HepG2 (cell line): ENCODE measurements around the gene ANK3. TPM values are rescaled to one million over a fixed set of nuclear protein-coding genes. Genes with fewer than 3 reads are reported as not detected.

Experiments used
- ATAC-seq: fragments of 200-7000 bp; cut with Tn5 transposase; 3 replicates; pipeline ENCODE4 v1.9.1; 2020; ENCODE audit warnings: mild to moderate bottlenecking, moderate library complexity
- BruUV-seq: library from RNA; stranded (reverse); fragments of 400-500 nt; replicated peaks from 2 replicates; lab custom pipeline; 2021; lab: Mats Ljungman, UMichigan
- CTCF ChIA-PET: fragments of 300-600 bp; formaldehyde crosslinking; extraction: SDS; loops from one replicate; lab custom pipeline; 2021; ENCODE audit warnings: low total read pairs, inconsistent platforms, low intra/inter-chr PET ratio; lab: Yijun Ruan, JAX
- POLR2A ChIA-PET: fragments of 350-600 bp; sonication (Branson Sonifier 250); formaldehyde crosslinking; loops from one replicate; lab custom pipeline; 2020; ENCODE audit warnings: antibody characterized with exemption, inconsistent platforms; lab: Yijun Ruan, JAX
- DNase-seq: peaks from one replicate; pipeline ENCODE4 v3.0.0-alpha.2; 2015; ENCODE audit warnings: low spot score
- FAIRE-seq: peaks from 3 replicates; lab custom pipeline; 2011; peaks lifted over from hg19 to GRCh38; lab: Jason Lieb, UNC
- H2AFZ ChIP-seq: one replicate; pipeline ENCODE4 v1.6.1; 2011; ENCODE audit warnings: low read length, inconsistent platforms
- H3K27ac ChIP-seq: fragments of 300-600 bp; 3 replicates; pipeline ENCODE4 v1.8.0; 2011; ENCODE audit warnings: mixed run types, mild to moderate bottlenecking, mixed read lengths, low read length, inconsistent platforms; ENCODE audit not compliant: insufficient read depth; ENCODE audit errors: extremely low read length
- H3K27me3 ChIP-seq, 2 experiments: fragments of 200-600 bp in 1 of 2; 2 replicates in 1 of 2; 3 replicates in 1 of 2; pipeline versions ENCODE4 v1.6.0 to v1.8.0; 2011; ENCODE audit warnings: low read length in 2 of 2, mild to moderate bottlenecking in 2 of 2, moderate library complexity in 2 of 2, inconsistent platforms in 1 of 2; ENCODE audit not compliant: insufficient read depth in 2 of 2, control insufficient read depth in 1 of 2
- H3K36me3 ChIP-seq, 2 experiments: fragments of 200-600 bp in 1 of 2; replicated peaks in 1 of 2; 2 replicates in 1 of 2; 3 replicates in 1 of 2; pipeline versions ENCODE4 v1.5.1 to v1.8.0; 2011; ENCODE audit warnings: low read length in 2 of 2, inconsistent platforms in 1 of 2; ENCODE audit not compliant: insufficient read depth in 2 of 2, control insufficient read depth in 1 of 2
- H3K4me1 ChIP-seq: 2 replicates; pipeline ENCODE4 v1.5.1; 2012; ENCODE audit warnings: low read length, inconsistent platforms; ENCODE audit not compliant: insufficient read depth
- H3K4me2 ChIP-seq: 2 replicates; pipeline ENCODE4 v1.6.0; 2011; ENCODE audit warnings: low read depth, low read length, inconsistent platforms
- H3K4me3 ChIP-seq, 3 experiments: fragments of 200-600 bp in 1 of 3; sonication (generic), shearing (Covaris generic) in 1 of 3; replicated peaks in 1 of 3; 2 replicates each; pipeline ENCODE4 v1.5.1; 2011 to 2016; ENCODE audit warnings: low read length in 3 of 3, inconsistent platforms in 2 of 3, low read depth in 2 of 3, mild to moderate bottlenecking in 2 of 3, control low read depth in 1 of 3, mixed read lengths in 1 of 3; ENCODE audit not compliant: insufficient read depth in 1 of 3
- H3K79me2 ChIP-seq: one replicate; pipeline ENCODE4 v1.6.1; 2011; ENCODE audit warnings: low read length, inconsistent platforms; ENCODE audit not compliant: insufficient read depth
- H3K9ac ChIP-seq: 2 replicates; pipeline ENCODE4 v1.6.0; 2011; ENCODE audit warnings: mild to moderate bottlenecking, low read depth, low read length, inconsistent platforms; ENCODE audit not compliant: insufficient read depth
- H3K9me3 ChIP-seq: 2 replicates; pipeline ENCODE4 v1.5.1; 2012; ENCODE audit warnings: mild to moderate bottlenecking, low read length
- H4K20me1 ChIP-seq: 2 replicates; pipeline ENCODE4 v1.6.0; 2011; ENCODE audit warnings: inconsistent platforms, mild to moderate bottlenecking, low read length, moderate library complexity; ENCODE audit not compliant: insufficient read depth
- GPN1 ChIP-seq: sonication (generic); formaldehyde crosslinking; IDR thresholded peaks from 2 replicates; pipeline ENCODE4 v1.5.1; 2020; ENCODE audit warnings: missing genetic modification reagents, borderline replicate concordance
- MAFF ChIP-seq: IDR thresholded peaks from 2 replicates; pipeline ENCODE4 v1.6.1; 2011; ENCODE audit warnings: low read depth, low read length, improper control_type of control experiment
- MAFK ChIP-seq, 2 experiments: IDR thresholded peaks in 1 of 2; conservative IDR thresholded peaks in 1 of 2; 2 replicates each; pipeline ENCODE4 v1.6.1; 2011; ENCODE audit warnings: improper control_type of control experiment in 2 of 2, low read length in 2 of 2
- PATZ1 ChIP-seq: sonication (generic); formaldehyde crosslinking; IDR thresholded peaks from 2 replicates; pipeline ENCODE4 v1.4.0; 2020; ENCODE audit warnings: missing genetic modification reagents
- ZNF382 ChIP-seq: sonication (generic); formaldehyde crosslinking; IDR thresholded peaks from 2 replicates; pipeline ENCODE4 v1.5.0; 2020; ENCODE audit warnings: missing genetic modification reagents, mild to moderate bottlenecking, borderline replicate concordance
- ZNF577 ChIP-seq: sonication (generic); formaldehyde crosslinking; IDR thresholded peaks from 2 replicates; pipeline ENCODE4 v1.4.0; 2020; ENCODE audit warnings: mild to moderate bottlenecking, low read depth, missing genetic modification reagents, borderline replicate concordance
- ZNF672 ChIP-seq: sonication (generic); formaldehyde crosslinking; IDR thresholded peaks from 2 replicates; pipeline ENCODE4 v1.8.1; 2022; ENCODE audit warnings: missing genetic modification reagents
- ZSCAN25 ChIP-seq: sonication (generic); formaldehyde crosslinking; IDR thresholded peaks from 2 replicates; pipeline ENCODE4 v1.8.0; 2022; ENCODE audit warnings: mild to moderate bottlenecking, missing genetic modification reagents
- WGBS: methylation state at CpG from one replicate; pipeline ENCODE4 v1.1.6; 2017; ENCODE audit warnings: low lambda C conversion rate; 5-methylcytosine and 5-hydroxymethylcytosine counted together
- in situ Hi-C: cut with HindIII; loops from 2 replicates; pipeline ENCODE4 v1.10.0; 2017; ENCODE audit warnings: low pct_unique_long_range_greater_than_20kb; ENCODE audit not compliant: extremely low pct_ligation_motif_present
- intact Hi-C: fragments of 100-400 bp; cut with micrococcal nuclease; formaldehyde crosslinking; loops from one replicate; pipeline ENCODE4 v1.10.0; 2022; ENCODE audit not compliant: unreplicated experiment
- polyA plus RNA-seq, 8 experiments: library from polyadenylated mRNA; depleted of rRNA in 3 of 8; stranded (reverse) in 7 of 8; unstranded in 1 of 8; fragments of >200 nt; fragmentation: Illumina TruSeq in 4 of 8; extraction: Trizol in 4 of 8; gene quantifications; 2 replicates each; pipeline versions ENCODE4 v1.2.1 to v1.2.3, GENCODE V29; 2011 to 2016; ENCODE audit warnings: low read depth in 4 of 8, missing spikeins in 1 of 8, mixed read lengths in 1 of 8; ENCODE audit not compliant: insufficient read depth in 1 of 8
- total RNA-seq, 5 experiments: library from RNA; depleted of rRNA; stranded (reverse); fragments of >200 nt; fragmentation: Illumina TruSeq; extraction: Trizol; gene quantifications; 2 replicates each; pipeline ENCODE4 v1.2.3, GENCODE V29; 2016; ENCODE audit warnings: low read depth in 1 of 5

The ANK3 gene
- total and polyA plus RNA-seq, 2 of the 13 experiments (the other 11 are each of a cell fraction or from before 2014, with no cell fraction given) = not detected

GRCh38 chr10:60257767-60258428 lies 131.8 kb downstream of the ANK3 start:
- CTCF ChIA-PET = no interaction called here
- H3K27me3 ChIP-seq = no peaks in the 10 kb centered on the region
- H3K4me3 ChIP-seq = no peak overlapping the region
- POLR2A ChIA-PET = no interaction called here
- no peak for FAIRE-seq
- H3K27ac ChIP-seq = no peak overlapping the region
- 2% methylated on average over 3 of the region's 3 CpGs for WGBS
- no peak overlapping the region for H2AFZ ChIP-seq
- H3K36me3 ChIP-seq = no peaks in the 10 kb centered on the region
- H3K9ac ChIP-seq = no peak overlapping the region
- no TSS peak for BruUV-seq
- H4K20me1 ChIP-seq = no peaks in the 10 kb centered on the region
- no peak overlapping the region for H3K4me2 ChIP-seq
- TF ChIP-seq ZSCAN25 (CRISPR knock-in tag) (no peak), MAFF (peak; percentile 78), MAFK (conservative IDR thresholded peaks at IDR 0.05 in 1 of 2, IDR thresholded peaks at IDR 0.05 in 1 of 2; ENCODE audit: low read length in 2 of 2) (peak; percentile 76 to 90)
- TF ChIP-seq, all 625 proteins: peak for 2
- in situ Hi-C loops = no loop called here
- intact Hi-C loops = no loop called here
- H3K4me1 ChIP-seq = no peaks in the 10 kb centered on the region
- no peaks in the 10 kb centered on the region for H3K9me3 ChIP-seq
- no peak for DNase-seq
- no peak for ATAC-seq
- no peaks in the 10 kb centered on the region for H3K79me2 ChIP-seq

- FAIRE-seq (no peak), ATAC-seq (no peak), DNase-seq (no peak)
- intact Hi-C loops (no loop called here), in situ Hi-C loops (no loop called here)
- H2AFZ ChIP-seq = no peak overlapping the region
- H3K9ac ChIP-seq = no peak overlapping the region
- POLR2A ChIA-PET = no interaction called here
- H4K20me1 ChIP-seq = no peaks in the 10 kb centered on the region
- no peaks in the 10 kb centered on the region for H3K27me3 ChIP-seq
- H3K4me1 ChIP-seq = no peaks in the 10 kb centered on the region
- H3K4me3 ChIP-seq = no peak overlapping the region
- H3K27ac ChIP-seq = no peak overlapping the region
- H3K36me3 ChIP-seq = no peaks in the 10 kb centered on the region
- BruUV-seq = no TSS peak
- H3K79me2 ChIP-seq = no peaks in the 10 kb centered on the region
- CTCF ChIA-PET = no interaction called here
- no peak overlapping the region for H3K4me2 ChIP-seq
- H3K9me3 ChIP-seq = no peaks in the 10 kb centered on the region
- no peak for TF ChIP-seq GPN1 (CRISPR knock-in tag)
- no peak for TF ChIP-seq ZNF577 (CRISPR knock-in tag)
- no peak for TF ChIP-seq ZNF382
- no peak for TF ChIP-seq ZNF672
- no peak for TF ChIP-seq PATZ1 (CRISPR knock-in tag)
Observed at GRCh38 chr10:60254776-60255175, 134.9 kb downstream of the ANK3 start.
